Smooth muscle cell of the brain vasculature (primary cell): Measurements from ENCODE around the gene DOCK4.

Experiments
- DNase-seq: peaks from one replicate; pipeline ENCODE4 v3.0.0-alpha.2; 2012; ENCODE audit warnings: low read depth, low spot score

DOCK4 gene

DNA sequence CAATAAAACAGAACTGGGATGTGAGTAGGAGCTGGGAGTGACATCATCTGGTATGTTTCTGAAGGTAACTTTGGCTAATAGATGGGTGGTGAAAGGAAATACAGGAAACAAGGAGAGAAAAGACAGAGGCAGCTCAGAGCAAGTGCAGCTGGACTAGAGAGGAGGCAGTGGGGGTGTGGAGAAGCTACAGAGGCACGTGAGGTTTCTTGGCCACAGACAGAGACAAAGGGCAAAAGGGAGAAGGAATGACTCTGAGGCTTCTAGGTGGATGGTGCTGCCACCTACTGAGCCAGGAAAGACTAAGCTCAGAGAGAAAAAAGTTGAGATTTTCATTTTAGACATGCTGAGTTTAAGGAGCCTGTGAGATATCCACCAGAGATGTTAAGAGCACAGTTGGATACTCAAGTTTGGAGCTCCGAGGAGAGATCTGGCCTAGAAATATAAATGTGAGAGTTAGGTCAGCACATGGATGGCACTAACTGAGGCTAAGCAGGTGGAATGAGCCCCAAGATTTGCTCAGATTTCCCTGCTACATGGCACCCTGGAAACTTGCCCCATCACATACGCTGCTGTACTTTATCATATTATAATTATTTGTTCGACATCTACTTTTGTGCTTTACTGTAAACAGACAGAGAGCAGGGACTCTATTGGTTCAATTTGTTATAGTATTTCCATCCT is 350.9 kb downstream of the DOCK4 start:
- peak; percentile 58 for DNase-seq

DNA sequence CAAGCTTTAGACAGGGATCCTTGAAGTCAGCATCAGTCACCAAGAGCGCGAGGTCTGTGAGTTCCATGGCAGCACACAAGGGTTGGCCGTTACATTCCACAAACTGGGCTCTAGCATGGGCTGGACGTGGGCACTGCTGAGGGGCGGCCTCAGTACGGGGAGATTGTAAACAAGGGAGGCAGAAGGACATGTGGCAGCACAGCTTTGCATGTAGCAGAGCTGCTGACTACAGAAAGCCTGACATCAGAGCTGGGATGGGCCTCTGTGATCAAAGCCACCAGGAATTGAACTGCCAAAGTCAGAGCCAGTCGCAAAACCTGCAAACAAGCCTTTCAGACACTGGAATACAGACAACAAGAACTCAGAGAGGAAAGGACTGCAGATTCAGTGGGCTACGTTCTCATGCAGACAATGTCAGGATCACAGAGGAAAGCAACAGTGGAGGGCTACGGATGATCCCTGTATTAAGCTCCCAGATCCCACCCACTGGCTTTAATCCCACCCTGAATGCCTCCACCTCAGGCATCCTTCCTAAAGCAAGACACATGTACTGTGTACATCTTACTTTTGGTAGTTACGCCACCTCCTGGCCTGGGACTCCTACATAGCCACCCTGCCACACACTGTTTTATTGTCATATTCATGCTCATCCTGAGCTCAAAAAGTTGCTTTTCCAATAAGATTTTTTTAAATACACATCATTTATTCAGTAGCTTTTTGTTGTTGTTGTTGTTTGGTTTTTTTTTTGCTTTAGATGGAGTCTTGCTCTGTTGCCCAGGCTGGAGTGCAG is 352.8 kb downstream of the DOCK4 start:
- no peak for DNase-seq

DNA sequence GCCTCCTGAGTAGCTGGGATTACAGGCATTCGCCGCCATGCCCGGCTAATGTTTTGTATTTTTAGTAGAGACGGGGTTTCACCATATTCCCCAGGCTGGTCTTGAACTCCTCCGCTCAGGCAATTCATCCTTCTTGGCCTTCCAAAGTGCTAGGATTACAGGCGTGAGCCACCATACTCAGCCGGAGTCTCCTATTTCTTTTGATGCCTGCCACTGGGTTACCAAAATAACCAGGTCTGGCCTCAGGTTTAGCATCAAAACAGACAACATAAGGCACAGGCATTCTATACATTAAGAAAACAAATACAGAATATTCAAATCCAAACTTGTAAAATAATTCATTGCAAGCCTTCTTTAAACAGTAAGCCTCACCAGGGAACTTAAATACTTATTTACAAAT is 354.1 kb downstream of the DOCK4 start:
- no peak for DNase-seq

DNA sequence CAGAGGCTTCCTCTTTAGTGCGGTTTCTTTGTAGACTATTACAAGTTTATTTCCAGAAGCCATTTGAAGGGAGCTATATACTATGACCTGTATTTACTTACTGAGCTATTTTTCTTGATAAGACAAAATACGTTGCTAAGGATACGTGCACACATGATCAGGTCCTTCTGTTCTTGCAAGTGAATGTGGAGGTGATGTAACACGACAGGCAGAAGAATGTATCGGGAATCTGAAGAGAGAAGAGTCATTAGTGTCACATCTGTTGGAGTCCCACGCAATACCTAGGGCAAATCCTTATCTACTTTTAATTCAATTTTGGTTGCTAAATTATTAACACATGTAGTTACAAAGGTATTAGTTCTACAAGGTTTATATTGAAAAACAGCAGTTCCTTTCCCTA is 359.3 kb downstream of the DOCK4 start:
- no peak for DNase-seq

DNA sequence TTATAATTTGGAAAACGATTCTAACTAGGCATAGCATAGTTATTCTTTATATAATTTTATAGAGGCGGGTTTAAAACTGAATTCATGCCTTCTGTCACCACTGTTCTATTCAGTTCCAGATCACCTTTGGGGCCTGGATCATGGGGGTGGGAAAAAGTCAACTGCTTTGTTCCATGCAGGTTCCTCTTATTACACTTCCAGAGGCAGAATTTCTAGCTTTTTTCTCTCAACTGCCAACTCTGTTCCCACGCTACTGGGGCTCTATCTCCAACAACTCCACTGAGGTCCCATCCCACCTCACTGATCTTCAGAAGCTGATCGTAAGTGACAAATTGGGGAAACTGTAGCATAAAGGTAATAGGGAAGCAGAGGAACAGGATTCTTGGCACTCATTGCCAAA is 360.3 kb downstream of the DOCK4 start:
- no peak for DNase-seq

DNA sequence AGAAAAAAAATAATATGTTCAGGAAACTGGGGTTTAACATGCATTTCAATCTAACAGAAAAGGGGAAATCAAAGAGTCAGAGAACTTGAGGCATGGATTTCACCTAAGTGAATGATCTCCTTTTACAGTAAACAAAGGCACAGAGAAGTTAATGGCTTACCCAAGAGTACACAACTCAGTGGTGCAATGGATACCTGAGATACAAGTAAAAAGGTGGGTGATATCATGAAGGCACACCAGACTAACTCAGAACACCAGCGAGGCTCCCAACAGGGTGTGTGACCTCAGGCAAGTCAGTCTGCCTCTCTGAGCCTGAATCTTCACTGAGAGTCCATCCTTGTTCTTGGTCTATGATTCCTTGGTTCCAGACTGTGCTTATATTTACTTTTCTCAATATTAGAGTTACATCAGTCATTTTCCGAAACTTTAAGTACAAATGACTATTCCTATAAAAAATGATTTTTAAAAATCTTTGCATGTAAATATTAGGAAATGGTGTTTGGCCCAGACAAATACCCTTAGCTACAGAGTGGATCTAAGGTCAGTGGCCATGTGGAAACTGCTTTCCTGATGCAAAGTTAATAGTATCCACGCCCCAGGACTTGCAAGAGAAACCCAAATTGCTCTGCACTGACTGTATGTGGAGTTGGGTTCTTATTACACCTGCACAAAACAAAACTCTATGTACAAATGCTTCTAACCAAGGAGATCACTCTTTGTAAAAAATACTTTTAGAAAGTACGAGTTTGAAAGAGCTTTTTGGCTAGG is 361.1 kb downstream of the DOCK4 start:
- no peak for DNase-seq

DNA sequence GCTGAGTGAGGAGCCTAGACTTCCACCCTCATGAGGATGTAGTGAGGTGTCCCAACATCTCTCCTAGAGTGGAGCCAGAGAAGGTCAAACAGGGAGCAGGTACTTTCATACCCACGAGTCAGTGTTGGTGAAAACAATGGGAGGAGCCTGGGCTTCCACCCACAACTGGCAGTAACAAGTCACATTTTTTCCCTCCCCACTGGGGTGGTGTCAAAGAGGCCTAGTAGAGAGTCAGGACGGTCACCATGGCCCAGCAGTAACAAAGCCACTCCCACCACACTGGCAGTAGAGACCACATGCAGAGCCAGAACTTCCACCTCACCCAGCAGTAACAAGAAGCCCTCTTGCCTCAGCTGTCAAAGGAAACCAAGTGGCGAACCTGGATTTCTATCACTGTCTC is 363.7 kb downstream of the DOCK4 start:
- no peak for DNase-seq

DNA sequence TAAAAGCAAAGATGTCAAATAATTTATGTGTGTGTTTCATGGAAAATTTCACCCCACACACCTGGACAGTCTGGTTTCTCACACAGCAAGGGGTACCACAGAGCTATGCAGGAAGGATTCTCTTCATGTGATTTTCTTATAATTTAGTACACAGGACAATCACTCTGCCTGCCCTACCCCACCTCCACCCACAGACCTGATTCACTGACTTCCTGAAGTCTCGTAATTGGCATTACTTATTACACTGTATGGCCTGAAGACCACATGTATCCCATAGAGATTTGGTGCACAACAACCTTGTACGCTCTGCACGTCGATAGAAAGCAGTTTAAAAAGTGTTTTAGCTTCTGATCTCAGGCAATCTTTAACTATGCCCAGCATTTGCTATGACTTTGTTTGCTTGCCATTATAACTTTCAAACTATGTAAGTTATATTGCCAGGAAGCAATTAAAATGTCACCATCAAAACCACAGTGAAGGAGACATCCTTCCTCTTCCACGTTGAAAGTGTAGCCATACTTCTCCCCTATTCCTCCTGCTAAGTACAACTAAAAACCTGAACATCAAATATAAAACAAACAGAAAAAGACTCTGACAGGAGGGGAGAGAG is 364.5 kb downstream of the DOCK4 start:
- DNase-seq, result no peak

DNA sequence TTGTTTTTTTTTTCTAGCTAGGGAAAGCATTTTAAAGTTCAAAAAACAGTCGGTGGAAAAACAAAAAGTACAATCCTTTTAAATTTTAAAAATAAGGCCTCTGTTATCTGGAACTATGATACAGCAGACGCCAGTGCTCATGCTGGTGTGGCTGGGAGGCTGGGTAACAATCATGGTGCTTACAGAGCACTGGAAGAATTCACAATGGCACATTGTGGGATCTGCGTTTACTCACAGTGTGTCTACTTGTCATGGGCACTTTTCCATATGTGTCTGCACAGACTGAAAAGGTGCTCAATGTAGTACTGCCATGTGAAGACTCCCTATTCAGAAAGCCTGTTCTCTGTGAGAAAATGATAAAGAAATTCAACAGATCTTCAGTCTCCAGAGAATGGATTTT is 365.7 kb downstream of the DOCK4 start:
- DNase-seq, result no peak

DNA sequence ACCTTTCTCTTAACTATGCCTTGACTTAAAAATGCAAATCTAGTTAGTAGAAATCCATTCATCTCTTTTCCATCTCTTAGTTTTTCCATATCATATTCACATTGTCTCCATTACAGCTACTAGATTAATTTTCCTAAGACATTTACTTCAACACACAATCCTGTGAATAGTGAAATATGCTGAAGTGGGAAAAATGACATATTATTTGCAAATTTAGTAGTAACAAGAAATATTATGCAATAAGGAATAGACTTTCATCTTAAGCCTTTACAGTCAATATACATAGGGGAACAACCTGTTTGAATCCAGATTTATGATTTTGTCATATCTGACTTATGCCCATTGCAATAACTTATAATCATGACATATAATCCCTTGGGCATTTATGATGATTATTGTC is 366.9 kb downstream of the DOCK4 start:
- DNase-seq, result no peak

DNA sequence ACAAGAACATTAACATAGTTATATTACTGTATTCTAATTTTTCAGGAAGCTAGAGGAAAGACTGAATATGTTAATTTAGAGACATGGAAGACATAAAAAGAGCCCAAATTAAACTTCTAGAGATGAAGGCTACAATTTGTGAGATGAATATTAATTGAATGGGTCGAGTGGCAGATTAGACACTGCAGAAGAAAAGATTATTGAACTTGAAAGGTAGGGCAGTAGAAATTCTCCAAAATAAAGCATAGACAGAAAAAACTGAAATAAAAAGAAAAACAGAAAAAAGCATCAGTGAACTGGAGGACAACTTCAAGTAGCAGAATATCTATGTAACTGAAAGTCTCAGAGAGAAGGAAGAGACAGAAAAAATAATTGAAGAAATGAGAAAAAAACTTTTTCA is 369.6 kb downstream of the DOCK4 start:
- no peak for DNase-seq

DNA sequence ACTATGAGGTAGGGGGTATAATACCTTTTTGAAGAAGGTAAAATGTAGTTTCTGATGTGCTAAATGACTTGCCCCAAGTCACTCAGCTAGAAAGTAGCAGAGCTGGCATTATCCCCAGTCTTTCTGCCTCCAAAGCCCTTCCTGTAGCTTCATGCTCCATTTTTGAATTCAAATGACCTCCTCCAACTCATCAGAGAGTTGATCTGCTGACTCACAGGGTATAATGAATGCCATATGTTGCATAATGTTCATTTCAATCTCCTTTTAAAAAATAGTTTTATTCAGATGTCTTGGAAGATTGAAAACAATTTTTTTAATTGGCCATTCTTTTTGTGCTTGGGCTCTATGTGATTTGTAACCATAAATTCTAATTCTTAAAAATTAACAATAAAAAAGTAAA is 371.1 kb downstream of the DOCK4 start:
- DNase-seq, result peak; percentile 55

DNA sequence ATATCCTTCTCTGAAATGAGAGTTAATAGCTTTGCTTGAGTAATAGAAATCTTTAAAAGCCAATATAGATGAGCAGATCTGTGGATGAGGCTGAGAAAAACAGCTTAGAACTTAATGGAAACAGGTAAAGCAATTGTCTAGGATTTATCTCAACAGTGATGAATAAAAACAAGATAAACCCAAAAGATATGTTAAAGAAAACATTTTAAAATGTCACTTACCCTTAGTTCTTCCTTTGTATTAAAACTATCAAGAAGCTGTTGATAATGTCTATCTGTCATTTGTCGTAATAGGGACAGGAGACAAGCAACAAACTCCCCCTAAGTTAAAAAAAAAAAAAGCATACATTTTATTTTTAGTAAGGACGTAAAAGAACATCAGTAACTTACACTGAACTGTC is 371.8 kb downstream of the DOCK4 start:
- DNase-seq, result no peak

DNA sequence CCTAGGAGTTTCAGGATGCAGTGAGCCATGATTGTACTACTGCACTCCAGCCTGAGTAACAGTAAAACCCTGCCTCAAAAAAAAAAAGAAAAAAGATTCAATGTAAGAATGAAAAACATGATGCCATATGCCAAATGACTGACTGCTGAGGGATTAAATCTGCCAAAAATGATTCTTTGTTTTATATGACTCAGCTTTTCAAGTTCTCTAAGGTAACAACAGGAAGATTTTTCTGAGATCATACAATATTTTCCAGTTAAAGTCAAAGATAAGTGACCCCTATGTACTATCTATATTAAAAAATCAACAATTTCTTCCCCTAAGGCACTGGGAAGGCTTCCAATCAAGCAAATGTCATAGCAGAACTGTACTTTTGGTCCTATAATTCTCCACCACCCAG is 372.7 kb downstream of the DOCK4 start:
- no peak for DNase-seq

DNA sequence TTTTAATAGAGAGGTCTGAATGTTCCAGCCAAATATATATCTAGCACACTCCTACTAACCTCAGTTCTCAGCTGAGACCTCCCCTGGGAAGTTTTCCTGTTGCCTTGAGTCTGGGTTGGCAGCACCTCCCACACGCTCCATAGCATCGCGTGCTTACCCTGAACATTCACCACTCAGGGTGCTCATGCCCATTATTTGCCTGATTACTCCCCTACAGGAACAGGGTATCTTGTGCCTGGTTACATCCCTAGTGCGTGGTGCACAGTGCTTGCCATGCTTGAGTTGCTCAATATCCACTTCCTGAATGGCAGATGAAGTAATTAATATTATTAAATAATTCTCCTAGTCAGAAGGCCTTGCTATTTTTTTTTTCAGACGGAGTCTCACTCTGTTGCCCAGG is 374.0 kb downstream of the DOCK4 start:
- DNase-seq, result no peak

DNA sequence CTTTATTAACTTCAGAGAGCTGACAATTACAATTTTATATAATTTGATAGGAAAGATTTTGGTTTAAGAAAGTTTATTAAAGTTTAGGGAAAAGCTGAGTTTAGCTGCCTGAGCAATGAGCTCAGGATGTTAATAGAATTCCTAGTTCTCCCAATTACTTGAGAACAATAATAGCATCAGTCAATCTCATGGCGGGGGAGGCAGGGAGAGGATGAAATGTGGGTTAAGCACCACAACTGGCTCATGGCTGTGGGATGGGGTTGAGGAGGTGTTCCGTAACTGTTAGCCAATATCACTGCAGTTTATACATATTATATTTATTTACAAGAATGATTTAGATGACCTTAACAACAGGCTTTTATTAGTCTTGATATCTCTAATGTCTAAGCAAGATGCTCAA is 377.0 kb downstream of the DOCK4 start:
- no peak for DNase-seq

DNA sequence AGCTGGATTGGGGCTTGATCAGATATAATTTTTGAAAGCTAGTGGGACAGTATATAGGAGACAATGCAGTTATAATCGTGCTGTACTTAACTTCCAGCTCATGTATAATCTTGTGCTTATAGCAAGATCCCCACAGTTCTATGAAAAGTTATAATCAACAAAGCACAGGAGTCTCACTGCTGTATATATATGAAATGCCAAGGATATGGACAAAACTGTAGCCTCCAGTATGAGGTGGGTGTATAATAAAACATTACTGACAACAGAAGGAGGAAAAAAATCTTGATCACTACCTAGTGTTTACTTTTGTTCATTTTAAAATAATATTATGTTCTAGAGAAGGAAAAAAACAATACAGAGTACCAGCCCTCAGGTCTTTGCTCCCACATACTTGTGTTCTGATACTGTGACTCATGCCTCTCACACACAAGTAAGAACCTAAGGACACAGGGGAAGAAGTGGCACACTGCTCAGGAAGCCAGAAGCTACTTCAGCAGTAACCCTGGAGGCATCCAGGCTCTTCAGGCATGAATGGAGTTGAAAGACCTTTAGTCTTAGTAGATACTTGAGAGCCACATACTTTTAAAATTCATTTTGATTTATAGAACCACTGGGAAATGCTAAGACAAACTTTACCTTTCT is 378.2 kb downstream of the DOCK4 start:
- DNase-seq, result no peak

DNA sequence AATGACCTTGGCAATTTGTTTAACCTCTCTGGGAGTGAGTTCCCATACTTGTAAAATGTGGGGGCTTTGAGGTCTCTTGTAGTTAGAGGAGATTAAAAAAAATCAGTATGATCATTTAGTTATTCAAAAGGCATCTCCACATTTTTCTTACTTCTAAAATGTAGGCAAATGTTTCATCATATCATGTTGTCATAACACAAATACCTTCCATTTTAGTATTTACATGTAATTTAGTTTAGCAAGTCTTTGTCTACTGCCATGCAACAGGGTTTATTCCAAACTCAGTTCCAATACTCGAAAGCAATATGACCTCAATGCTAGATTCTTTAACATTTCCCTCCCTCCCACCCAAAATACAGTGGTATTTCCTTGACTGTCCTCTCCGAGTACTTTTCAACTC is 381.2 kb downstream of the DOCK4 start:
- DNase-seq, result no peak

DNA sequence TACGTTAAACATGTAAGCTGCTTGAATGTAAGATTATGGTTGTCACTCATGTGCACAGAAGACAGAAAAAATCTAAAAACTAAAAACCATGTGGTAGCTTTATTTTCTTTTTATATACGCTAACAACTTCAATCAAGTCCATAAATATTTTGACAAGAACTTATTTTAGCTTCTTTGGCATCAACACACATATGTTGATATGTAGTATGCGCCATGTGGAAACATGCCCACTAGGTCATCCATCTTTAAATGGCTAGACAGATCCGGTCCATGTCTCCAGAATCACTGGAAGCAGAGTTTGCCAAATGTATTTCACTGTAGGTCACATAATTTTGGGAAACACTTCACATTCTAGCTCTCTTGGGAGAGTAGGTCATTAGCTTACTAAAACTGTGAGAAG is 382.4 kb downstream of the DOCK4 start:
- DNase-seq, result no peak

DNA sequence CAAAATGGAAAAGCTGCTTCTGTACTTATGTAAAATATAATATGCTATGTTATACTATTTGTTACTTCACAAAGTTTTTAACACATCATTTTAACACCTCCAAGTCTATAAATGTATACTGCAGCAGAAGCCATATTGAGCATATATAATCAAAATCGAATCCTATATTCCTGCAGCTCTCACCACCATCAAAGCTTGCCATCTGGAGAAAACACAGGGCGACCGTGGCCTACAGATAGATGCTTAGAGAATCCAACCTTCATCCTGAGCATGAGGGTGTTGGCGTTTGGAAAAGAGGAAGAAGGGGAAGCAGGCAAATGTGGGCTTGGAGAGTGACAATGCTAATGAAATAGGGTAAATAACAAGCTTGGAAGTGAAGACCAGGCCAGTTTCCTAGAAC is 385.2 kb downstream of the DOCK4 start:
- no peak for DNase-seq

DNA sequence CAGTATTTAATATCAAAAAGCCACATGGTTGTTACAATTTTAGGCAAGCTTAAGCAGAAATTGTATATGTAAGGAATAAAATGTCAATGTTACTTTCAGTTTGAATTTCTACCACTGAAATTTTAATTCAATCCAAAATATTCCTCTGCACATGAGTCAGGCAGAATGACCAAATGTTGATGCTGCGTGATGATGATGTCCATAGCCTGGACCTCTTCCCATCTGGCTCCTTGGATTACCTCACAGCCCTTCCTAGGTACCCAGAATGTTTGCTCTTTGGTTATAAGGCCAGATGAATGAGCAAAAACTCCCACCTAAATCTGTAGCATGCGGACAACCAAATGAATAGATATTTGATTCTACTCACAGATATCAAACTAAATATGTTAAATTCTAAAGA is 385.6 kb downstream of the DOCK4 start:
- no peak for DNase-seq

DNA sequence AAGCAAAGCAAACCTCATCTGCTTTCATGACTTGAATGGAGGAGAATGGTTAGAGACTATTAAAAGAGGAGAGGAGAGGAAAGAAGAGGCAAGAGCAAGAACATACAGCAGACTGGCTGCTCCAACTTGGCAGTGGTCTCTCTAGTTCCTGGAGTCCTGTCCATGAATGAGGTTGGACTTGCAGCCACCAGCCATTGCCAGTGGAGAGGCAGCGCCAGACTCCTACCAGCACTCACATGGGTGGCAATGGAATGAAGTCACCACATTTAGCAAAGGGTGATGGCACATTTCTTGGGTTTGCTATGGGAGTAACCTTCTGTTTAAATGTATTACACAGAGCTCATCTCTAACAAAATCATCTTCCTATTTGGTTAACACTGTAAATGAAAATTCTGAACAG is 386.1 kb downstream of the DOCK4 start:
- no peak for DNase-seq
